ENCODE results near the gene PYGO1. TPM values are rescaled to one million over a fixed set of nuclear protein-coding genes. Genes with fewer than 3 reads are reported as not detected.

PYGO1 gene
- total and polyA plus RNA-seq, 2 of the 8 experiments (the other 6 are each of a cell fraction or from before 2014, with no cell fraction given), result 0.50 to 1.1 TPM

DNA sequence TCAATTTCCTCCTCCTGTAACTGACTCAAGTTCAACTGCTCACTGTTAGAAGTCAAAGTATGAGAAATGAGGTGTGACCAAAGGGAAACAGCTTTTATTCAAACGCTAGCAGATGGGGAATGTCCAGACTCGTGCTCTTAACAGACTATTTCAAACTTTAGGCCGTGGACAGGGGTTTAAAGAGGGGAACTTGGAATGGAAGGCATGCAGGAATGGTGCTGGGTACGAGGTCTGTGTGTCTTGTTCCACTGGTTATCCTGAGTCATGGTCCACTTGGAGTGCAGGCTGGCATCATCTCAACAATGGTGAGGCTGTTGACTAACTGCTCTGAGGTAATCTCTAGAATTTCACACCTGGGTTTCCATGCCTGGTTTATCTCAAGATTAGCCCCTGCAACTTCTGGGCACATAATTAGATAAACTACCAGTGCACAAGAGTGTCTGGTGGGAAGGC is 57.3 kb downstream of the PYGO1 start (continued):
- TF ChIP-seq BCL11A (IDR thresholded peaks at IDR 0.05; ENCODE audit: low read depth in 2 of 2, low read length in 2 of 2) (no peak), GTF2F1 (IDR thresholded peaks at IDR 0.05; ENCODE audit: borderline replicate concordance, low read depth, low read length) (no peak), TAF1 (IDR thresholded peaks at IDR 0.05; ENCODE audit: low read depth, low read length) (no peak), POU5F1 (IDR thresholded peaks at IDR 0.05; ENCODE audit: low read depth, low read length) (no peak), SAP30 (IDR thresholded peaks at IDR 0.05; ENCODE audit: insufficient read depth, insufficient replicate concordance, low read length) (no peak), EGR1 (IDR thresholded peaks at IDR 0.05; ENCODE audit: borderline replicate concordance, low read depth, low read length) (no peak), MAFK (IDR thresholded peaks at IDR 0.05; ENCODE audit: low read depth, low read length) (no peak), TAF7 (optimal IDR thresholded peaks at IDR 0.05; ENCODE audit: borderline replicate concordance, low read depth, low read length) (no peak)
